Measurements from ENCODE around the gene PPP1R12A.
A peak's percentile ranks its signal among the peaks of the same experiment; 100 is the strongest.
"Not testable (repeated sequence)": the region's sequence is repeated elsewhere in the genome, so short reads cannot be mapped to it uniquely, and the experiment has no call there.

Gene PPP1R12A

DNA sequence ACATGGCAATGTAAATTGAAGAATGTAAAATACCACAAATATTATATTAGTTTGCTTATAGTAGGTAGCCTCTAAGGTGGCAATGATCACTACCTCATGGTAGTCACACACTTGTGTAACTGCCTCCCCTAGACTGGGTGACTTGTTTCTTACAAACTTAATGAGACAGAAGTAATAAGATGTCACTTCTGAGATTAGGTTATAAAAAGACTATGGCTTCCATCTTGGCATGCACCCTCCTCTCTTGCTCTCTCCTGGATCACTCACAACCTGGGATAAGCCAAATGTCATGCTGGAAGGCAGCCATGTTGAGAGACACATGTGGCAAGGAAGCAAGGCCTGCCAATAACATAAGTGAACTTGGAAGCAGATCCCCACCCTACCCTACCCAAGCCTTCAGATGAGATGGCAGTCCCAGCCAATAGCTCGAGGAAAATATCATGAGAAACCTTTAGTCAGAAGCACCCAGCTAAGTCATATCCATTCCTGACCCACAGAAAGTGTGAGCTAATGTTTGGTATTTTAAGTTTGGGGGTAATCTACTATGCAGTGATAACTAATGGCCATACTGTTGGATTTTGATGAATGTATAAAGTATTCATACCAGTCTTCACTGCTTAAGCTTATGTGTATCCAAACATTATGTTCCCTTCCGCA lies 43.3 kb downstream of the PPP1R12A start:
- DNase-seq: no peak

DNA sequence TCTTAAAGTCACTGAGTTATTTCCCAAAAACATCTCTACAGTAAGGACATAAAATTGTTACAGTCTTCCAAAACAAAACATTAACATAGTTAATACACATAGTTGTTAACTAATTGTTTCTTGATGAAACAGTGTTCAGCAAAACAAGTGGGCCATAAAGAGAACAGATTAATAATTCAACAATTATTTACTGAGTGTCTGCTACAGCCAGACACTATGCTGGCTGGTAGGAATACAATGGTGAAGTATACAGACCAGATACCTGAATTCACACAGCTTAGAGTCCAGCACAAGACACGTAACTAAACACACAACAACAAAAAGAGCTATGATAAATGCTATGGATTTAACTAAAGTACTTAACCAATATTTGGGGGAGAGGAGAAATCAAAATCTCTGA lies 47.0 kb downstream of the PPP1R12A start:
- no peak for DNase-seq

- peak; percentile 77 for DNase-seq
These were observed 47.9 kb downstream of the PPP1R12A start for GRCh38 chr12:79886917-79887519.

GRCh38 chr12:79885911-79886490 lies 48.9 kb downstream of the PPP1R12A start:
- no peak for DNase-seq

- no peak for DNase-seq
These were observed 50.4 kb downstream of the PPP1R12A start for GRCh38 chr12:79884401-79885006.

- no peak for DNase-seq
These were observed 51.7 kb downstream of the PPP1R12A start for GRCh38 chr12:79883216-79883615.

GRCh38 chr12:79881351-79881750 lies 53.5 kb downstream of the PPP1R12A start:
- no peak for DNase-seq

DNA sequence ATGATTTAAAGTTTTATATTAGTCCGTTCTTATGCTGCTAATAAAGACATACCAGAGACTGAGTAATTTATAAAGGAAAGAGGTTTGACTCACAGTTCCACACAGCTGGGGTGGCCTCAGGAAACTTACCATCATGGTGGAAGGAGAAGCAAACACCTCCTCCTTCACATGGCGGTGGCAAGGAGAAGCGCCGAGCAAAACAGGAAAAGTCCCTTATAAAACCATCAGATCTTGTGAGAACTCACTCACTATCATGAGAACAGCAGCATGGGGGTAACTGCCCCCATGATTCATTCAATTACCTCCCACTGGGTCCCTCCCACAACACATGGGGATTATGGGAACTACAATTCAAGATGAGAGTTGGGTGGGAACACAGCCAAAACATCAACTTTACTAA lies 56.4 kb downstream of the PPP1R12A start:
- not testable (repeated sequence) for DNase-seq

- no peak for DNase-seq
These were observed 57.7 kb downstream of the PPP1R12A start for GRCh38 chr12:79877246-79877645.

GRCh38 chr12:79874665-79875064 lies 60.2 kb downstream of the PPP1R12A start:
- DNase-seq: no peak

DNA sequence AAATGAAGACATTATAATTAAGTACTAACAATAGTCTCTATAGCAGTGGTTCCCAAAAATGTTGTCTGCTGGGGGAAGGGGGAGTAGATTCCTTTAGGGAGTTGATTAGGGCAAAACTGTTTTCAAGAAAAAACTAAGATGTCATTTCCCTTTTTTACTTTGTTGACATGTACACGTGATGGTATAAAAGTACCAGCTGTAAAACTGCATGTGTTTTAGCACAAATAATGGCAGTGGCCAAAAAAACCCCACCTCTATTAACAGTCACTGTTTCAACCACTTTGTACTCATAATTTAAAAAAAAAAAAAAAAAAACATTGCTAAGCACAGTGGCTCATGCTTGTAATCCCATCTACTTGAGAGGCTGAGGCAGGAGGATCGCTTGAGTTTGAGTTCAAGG lies 61.7 kb downstream of the PPP1R12A start:
- DNase-seq: no peak

GRCh38 chr12:79871621-79872020 lies 63.3 kb downstream of the PPP1R12A start:
- DNase-seq: no peak

DNA sequence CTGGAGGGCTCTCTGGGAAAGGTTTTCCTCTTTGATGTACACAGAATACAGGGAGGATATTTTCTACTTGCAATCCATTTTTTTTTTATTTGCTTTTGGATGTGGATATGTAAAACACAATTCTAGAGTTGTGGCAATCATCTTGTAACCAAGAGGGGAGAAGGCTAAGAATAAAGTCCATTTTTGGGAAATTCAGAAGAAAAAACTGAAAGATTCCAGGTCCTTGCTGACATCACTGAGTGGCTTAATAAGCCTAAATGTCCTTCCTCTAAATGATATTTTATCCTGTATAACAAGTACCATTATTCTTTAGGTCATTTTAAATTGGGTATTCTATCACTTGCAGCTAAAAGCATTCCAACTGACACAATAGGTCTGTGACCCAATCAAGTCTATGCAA lies 64.0 kb downstream of the PPP1R12A start:
- no peak for DNase-seq

DNA sequence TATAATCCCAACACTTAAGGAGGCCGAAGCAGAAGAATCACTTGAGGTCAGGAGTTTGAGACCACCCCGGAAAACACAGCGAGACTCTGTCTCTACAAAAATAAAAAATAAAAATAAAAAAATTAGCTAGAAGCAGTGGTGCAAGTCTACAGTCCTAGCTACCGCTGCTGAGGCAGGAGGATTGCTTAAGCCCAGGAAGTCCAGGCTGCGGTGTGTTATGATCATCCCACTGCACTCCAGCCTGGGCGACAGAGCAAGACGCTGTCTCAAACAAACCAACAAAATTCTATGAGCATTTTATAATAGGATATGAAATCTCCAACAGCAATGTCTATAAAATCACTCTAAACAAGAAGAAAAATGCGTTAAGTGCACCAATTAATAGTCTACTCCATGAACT lies 75.3 kb downstream of the PPP1R12A start:
- DNase-seq: no peak

- DNase-seq: no peak
These were observed 76.4 kb downstream of the PPP1R12A start for GRCh38 chr12:79858518-79858917.

GRCh38 chr12:79857675-79858074 lies 77.2 kb downstream of the PPP1R12A start:
- no peak for DNase-seq

GRCh38 chr12:79850610-79851299 lies 84.1 kb downstream of the PPP1R12A start:
- DNase-seq: peak; percentile 33

DNA sequence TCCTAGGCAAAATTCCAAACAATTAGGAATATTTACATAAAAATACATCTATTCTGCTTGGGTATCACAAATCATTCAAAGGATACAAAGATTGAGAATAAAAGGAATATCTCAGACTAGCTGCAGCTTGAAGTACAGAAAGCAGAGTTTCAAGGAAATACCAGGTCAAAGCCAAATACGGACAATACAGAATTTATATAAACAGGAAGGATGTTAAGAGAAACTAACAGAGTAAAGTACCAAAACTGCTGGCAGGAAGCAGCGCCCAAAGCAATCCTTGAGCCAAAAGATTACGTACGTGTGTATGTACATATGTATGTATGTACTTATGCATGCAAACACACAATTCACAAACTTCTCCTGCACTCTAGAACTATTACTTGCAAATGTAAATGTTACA lies 86.6 kb downstream of the PPP1R12A start:
- DNase-seq: peak; percentile 89

GRCh38 chr12:79847417-79847816 lies 87.5 kb downstream of the PPP1R12A start:
- DNase-seq: peak; percentile 52

DNA sequence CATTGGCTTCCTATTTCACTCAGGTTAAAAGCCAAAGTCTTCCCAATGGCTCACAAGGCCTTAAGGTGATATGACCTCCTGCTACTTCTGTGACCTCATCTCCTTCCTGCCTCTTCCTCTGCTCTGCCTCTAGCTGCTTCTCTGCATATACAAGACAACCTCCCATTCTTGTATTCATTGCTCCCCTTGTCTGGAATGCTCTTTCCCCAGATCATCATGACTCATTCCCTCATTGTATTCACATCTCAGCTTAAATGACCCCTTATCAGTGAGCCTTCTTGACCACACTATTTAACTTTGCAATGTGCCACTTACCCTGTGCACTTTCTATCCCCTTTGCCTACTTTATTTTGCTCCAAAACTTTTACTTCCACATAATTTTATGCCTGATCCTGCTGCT lies 90.2 kb downstream of the PPP1R12A start:
- no peak for DNase-seq

GRCh38 chr12:79843978-79844377 lies 90.9 kb downstream of the PPP1R12A start:
- DNase-seq: no peak

DNA sequence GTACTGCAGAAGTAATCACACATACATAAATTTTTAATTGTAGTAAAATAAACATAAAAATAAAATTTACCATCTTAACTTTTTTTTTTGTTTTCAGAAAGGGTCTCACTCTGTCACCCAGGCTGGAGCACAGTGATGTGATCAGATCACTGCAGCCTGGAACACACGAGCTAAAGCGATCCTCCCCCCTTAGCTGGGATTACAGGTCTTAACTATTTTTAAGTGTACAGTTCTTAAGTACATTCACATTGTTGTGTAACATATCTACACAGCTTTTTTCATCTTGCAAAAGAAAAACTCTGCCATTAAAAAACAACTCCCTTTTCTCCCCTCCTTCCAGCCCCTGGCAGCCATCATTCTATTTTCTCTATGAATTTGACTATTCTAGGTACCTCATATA lies 92.3 kb downstream of the PPP1R12A start:
- DNase-seq: no peak

GRCh38 chr12:79841878-79842265 lies 93.0 kb downstream of the PPP1R12A start:
- no peak for DNase-seq

All from NCI-H69 (cell line).